BJ (cell line): ENCODE data around the gene DRAXIN. TPM values are rescaled to one million over a fixed set of nuclear protein-coding genes. Genes with fewer than 3 reads are reported as not detected.
"Not testable (repeated sequence)": the region's sequence is repeated elsewhere in the genome, so short reads cannot be mapped to it uniquely, and the experiment has no call there.

ENCODE experiments used
- CTCF ChIA-PET: fragments of 350-600 bp; formaldehyde crosslinking; extraction: SDS; loops from one replicate; lab custom pipeline; 2021; ENCODE audit warnings: antibody characterized with exemption, inconsistent platforms; lab: Yijun Ruan, JAX
- POLR2A ChIA-PET: fragments of 300-600 bp; sonication (Branson Sonifier 250); formaldehyde crosslinking; extraction: SDS; loops from one replicate; lab custom pipeline; 2021; ENCODE audit warnings: antibody characterized with exemption; lab: Charles Lee
- DNase-seq: peaks from one replicate; pipeline ENCODE4 v3.0.0-alpha.2; 2011; ENCODE audit warnings: low read depth
- H3K27me3 ChIP-seq: 2 replicates; pipeline ENCODE4 v1.6.0; 2011; ENCODE audit warnings: low read length; ENCODE audit not compliant: control insufficient read depth, insufficient read depth
- H3K36me3 ChIP-seq: 2 replicates; pipeline ENCODE4 v1.5.1; 2011; ENCODE audit warnings: low read length; ENCODE audit not compliant: control insufficient read depth, insufficient read depth
- H3K4me3 ChIP-seq: 2 replicates; pipeline ENCODE4 v1.5.1; 2011; ENCODE audit warnings: low read depth, mild to moderate bottlenecking, control low read depth, low read length
- CTCF ChIP-seq: IDR thresholded peaks from 2 replicates; pipeline ENCODE4 v1.5.1; 2011; ENCODE audit warnings: low read depth, mild to moderate bottlenecking, control low read depth, inconsistent platforms, low read length, moderate library complexity; ENCODE audit not compliant: insufficient read depth
- polyA minus RNA-seq: library from RNA; depleted of rRNA, polyadenylated mRNA; stranded (reverse); fragments of >200 nt; gene quantifications from 2 replicates; pipeline ENCODE4 v1.2.3, GENCODE V29; 2011; rRNA and poly(A)+ RNA removed
- polyA plus RNA-seq: library from polyadenylated mRNA; depleted of rRNA; stranded (reverse); fragments of >200 nt; gene quantifications from 2 replicates; pipeline ENCODE4 v1.2.3, GENCODE V29; 2011; rRNA removed

The DRAXIN gene
- polyA plus RNA-seq (0.01 TPM in 1 of 2 replicates, not detected in the other), polyA minus RNA-seq (under 0.01 TPM in 1 of 2 replicates, not detected in the other)

GRCh38 chr1:11691302-11691914 lies at the start of gene DRAXIN:
DRAXIN (plus strand) TSS chr1:11691710; CDS start chr1:11706259, 14,549 bp downstream.
- no peak within 1 kb of the TSS for H3K4me3 ChIP-seq
- TF ChIP-seq CTCF = no peak
- ChIA-PET POLR2A (no interaction called here), CTCF (no interaction called here)
- peaks cover 32% of the 10 kb centered on the region for H3K27me3 ChIP-seq
- no peak for DNase-seq
- H3K36me3 ChIP-seq = no peaks in the 10 kb centered on the region

- ChIA-PET CTCF (interaction anchor here (0.6 to 11.6 kb wide), 24 partner anchors 8 to 1206 kb away, joined by 3 to 192 read pairs (median 4); partner anchors contain the start of gene FBXO6), POLR2A (no interaction called here)
- no peak for DNase-seq
Observed at GRCh38 chr1:11641776-11642305, 49.7 kb upstream of the DRAXIN start.

GRCh38 chr1:11642418-11643017 lies 49.0 kb upstream of the DRAXIN start:
- POLR2A ChIA-PET, H3K27me3 ChIP-seq, H3K36me3 ChIP-seq, H3K4me3 ChIP-seq, DNase-seq: not testable (repeated sequence)
- TF ChIP-seq CTCF = peak; percentile 97
- CTCF ChIA-PET = interaction anchor here (0.6 to 11.6 kb wide), 27 partner anchors 8 to 610 kb away, joined by 3 to 192 read pairs (median 4); partner anchors contain the start of gene FBXO6

More at GRCh38 chr1:11641776-11642305, 49.7 kb upstream of the DRAXIN start:
- no peak for TF ChIP-seq CTCF
- no peaks in the 10 kb centered on the region for H3K36me3 ChIP-seq
- peaks cover 2% of the 10 kb centered on the region for H3K27me3 ChIP-seq
- no peak overlapping the region for H3K4me3 ChIP-seq

GRCh38 chr1:11643782-11644181 lies 47.7 kb upstream of the DRAXIN start:
- DNase-seq = no peak
- Histone ChIP-seq H3K27me3 (peaks cover 2% of the 10 kb centered on the region), H3K36me3 (no peaks in the 10 kb centered on the region), H3K4me3 (no peak overlapping the region)
- ChIA-PET POLR2A (no interaction called here), CTCF (interaction anchor here (0.6 to 11.6 kb wide), 16 partner anchors 9 to 607 kb away, joined by 3 to 192 read pairs (median 4); partner anchors contain the start of gene FBXO6)
- TF ChIP-seq CTCF = no peak

- no peak for DNase-seq
- Histone ChIP-seq H3K36me3 (no peaks in the 10 kb centered on the region), H3K27me3 (peaks cover 6% of the 10 kb centered on the region), H3K4me3 (no peak overlapping the region)
- TF ChIP-seq CTCF = no peak
- ChIA-PET POLR2A (no interaction called here), CTCF (interaction anchor here (0.6 to 11.6 kb wide), 28 partner anchors 8 to 618 kb away, joined by 3 to 192 read pairs (median 4); partner anchors contain the start of genes AGTRAP and FBXO6)
Observed at GRCh38 chr1:11645270-11645669, 46.2 kb upstream of the DRAXIN start.
